GM18517 (cell line): ENCODE results near the gene WSB2.
"Not testable (repeated sequence)": the region's sequence is repeated elsewhere in the genome, so short reads cannot be mapped to it uniquely, and the experiment has no call there.

ENCODE experiments used
- ATAC-seq: cut with Tn5 transposase; IDR thresholded peaks from one replicate; pipeline ENCODE4 v1.9.1; 2021; ENCODE audit warnings: mild to moderate bottlenecking, moderate library complexity; ENCODE audit not compliant: unreplicated experiment

The WSB2 gene

DNA sequence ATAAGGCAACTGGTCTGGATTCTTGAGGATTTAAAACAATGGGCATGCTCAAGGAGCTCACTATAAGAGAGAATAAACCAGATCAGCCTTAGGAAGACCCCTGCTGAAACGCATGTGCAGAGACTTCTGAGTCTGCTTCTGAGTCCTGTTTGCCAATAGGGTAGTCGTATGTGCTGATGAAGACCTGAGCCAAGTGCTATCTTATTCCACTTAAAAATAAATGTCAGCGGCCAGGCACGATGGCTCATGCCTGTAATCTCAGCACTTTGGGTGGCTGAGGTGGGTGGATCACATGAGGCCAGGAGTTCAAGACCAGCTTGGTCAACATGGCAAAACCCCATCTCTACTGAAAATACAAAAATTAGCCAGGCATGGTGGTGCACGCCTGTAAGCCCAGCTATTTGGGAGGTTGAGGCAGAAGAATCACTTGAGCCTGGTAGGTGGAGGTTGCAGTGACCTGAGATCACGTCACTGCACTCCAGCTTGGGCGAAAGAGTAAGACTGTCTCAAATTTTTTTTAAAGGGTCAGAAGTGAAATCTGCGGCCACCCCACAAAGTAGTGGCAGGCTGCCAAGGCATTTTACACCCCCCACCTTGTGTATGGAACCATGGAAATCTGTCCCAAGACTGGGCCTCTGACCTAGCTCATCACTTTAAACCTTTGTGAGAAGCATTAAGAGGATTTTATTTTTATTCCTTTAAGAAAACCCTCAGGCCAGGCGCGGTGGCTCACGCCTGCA lies 24.1 kb downstream of the WSB2 start:
- no peak for ATAC-seq

DNA sequence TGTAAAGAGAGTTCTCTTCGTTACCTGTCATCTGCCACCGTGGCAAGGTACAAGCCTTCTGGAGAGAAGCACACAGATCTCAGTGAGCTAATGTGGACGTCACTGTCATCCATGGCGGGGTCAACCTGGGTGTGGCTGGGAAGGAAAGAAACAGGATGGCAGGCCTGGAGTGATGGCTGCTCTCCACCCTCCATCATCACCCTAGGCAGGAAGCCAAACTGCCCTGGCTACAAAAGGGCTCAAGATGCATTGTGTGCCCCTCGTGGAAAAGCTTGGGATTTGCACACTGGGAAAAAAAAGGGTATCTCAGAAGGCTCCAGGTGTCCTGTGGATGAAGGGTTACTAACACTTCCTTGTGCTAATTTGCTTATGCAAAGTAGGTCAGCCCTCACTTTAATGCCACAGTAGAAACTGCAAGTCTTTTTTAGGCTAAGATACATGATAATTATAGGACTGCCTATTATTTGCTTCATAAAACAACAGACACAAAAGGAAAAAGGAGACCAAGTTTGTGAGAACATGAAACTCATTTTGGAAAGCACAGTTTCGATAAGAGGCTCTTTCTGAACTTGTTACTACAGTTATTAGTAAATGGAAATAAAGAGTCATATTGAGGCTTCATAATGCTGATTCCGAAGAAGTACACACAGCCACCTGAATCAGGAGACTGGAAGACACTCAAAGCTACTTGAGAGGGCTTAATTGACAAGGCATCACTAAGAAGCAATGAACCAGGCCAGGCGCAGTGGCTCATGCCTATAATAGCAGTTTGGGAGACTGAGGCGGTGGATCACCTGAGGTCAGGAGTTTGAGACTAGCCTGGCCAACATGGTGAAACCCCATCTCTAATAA lies 25.6 kb downstream of the WSB2 start:
- peak; percentile 79 for ATAC-seq

GRCh38 chr12:118034429-118035189 lies 26.4 kb downstream of the WSB2 start:
- no peak for ATAC-seq

DNA sequence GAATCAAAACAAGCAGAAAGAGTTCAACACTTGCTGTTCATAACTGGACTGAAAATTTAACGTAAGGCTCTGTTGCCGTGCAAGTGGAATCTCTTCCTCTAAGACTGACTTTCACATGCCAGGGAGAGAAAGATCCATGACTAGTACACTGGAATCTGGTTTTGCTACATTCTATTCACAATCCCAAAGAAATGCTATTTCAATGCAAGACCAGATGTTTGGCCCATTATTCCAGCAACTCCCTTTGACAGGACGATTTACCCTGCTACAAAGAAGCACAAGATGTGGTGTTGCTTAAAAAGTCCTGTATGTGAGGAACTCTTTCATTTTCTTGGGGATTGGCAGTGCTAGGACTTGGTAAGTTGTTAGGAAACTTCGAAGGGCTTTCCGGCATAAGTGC lies 27.1 kb downstream of the WSB2 start:
- no peak for ATAC-seq

DNA sequence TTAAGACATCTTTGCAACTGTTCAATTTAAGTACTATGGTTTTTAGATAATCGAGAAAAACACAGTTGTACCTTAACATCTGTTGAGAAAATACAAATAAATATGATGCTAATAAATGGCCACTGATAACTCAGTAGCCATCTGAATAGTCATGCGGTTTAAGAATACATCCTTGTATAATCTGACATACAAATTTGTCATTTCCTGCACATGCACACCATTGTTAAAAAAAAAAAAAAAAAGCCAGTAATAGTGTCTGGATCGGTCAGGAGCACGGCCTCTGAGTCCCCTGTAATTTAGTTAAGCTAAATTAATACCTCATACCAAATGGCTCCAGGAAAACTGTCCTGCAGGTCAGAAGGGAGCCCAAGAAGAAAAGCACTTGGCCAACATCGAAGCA lies 27.7 kb downstream of the WSB2 start:
- no peak for ATAC-seq

DNA sequence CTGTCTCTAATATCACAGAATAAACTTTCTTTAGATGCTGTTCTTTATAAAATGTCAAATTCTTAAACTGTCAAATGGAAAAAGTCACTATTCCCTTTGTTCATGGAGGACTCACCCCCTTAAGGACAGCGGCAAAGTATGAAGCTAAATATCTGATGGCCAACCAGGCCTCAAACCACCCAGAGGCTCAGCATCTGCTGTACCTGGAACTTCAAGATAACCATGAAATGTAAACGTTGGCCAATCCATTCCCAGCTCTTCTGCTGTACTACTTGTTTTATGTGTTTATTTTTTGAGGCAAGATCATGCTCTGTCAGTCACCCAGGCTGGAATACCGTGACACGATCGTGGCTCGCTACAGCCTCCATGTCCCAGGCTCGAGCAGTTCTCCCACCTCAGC lies 28.8 kb downstream of the WSB2 start:
- ATAC-seq = no peak

DNA sequence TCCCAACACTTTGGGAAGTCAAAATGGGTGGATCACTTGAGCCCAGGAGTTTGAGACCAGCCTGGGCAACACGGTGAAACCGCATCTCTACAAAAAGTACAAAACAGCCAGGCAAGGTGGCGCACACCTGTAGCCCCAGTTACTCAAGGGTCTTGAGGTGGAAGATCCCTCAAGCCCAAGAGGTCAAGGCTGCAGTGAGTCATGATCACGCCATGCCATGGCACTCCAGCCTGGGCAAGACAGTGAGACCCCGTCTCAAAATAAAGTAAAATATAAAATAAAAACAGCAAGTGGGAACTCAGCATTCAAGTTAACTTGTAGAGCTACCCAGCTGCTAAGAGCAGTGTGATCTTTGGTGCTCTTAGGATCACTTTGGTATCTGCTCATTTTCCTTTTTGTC lies 31.8 kb downstream of the WSB2 start:
- ATAC-seq = no peak

GRCh38 chr12:118025168-118025567 lies 35.8 kb downstream of the WSB2 start:
- no peak for ATAC-seq

DNA sequence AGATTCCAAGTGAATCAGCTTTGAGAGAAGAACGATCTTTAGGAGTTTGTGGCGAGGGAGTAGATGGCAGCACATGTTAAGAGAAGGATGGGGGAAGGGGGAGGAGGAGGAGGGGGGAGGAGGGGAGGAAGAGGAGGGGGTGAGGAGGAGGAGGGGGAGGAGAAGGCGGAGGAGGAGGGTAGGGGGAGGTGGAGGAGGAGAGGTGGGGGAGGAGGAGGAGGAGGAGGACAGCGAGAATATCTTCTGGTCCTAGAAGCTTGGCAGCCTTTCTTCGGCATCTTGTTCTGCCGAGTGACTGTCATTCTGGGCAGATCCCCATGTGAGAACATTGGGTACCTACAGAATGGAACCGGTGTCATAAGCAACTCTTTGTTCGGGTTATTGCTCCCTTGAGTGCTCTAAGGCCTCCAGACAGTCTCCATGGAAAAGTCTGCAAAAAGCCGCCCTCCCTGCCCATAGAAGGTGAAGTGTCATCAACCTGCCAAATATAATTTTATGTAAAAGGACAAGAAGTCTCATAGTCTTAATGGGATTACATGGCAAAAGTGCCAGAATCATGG lies 37.6 kb downstream of the WSB2 start:
- ATAC-seq = no peak

GRCh38 chr12:118022728-118023109 lies 38.3 kb downstream of the WSB2 start:
- ATAC-seq = no peak

GRCh38 chr12:118022097-118022727 lies 38.8 kb downstream of the WSB2 start:
- not testable (repeated sequence) for ATAC-seq

DNA sequence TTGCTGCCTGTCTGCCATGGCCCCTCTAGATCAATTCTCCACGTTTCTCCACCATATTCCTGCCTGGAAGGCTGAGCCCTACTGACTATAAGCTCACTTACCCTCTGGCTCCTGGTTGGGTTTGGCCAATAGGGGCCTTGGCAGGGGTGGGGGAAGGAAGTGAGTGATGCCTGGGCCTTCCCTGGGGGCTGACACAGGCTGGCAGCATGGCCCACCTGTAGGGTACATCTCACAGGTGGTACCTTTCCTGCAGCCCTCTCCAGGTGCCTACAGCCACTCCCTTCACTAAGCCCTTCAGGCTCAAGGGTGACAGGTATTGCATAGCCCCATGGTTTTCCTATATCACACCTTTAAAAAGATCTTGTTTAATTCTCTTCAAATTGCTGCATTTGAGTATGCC lies 40.9 kb downstream of the WSB2 start:
- no peak for ATAC-seq

DNA sequence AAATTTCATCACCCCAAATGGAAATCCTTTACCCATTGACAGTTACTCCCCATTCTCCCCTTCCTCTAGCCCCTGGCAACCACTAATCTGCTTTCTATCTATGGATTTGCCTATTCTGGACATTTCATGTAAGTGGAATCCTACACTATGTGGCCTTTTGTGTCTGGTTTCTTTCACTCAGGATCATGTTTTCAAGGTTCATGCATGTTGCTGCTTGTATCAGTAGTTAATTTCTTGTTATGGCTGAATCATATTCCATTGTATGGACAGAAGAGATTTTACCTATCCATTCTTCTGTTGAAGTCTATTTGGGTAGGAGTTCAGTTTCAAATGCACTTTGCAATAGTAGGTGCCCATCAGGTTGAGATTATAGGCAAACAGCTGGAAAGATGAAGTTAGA lies 43.1 kb downstream of the WSB2 start:
- ATAC-seq = no peak

GRCh38 chr12:118016424-118017264 lies 44.3 kb downstream of the WSB2 start, which contains the start of gene RFC5:
Gene RFC5 (plus strand): TSS chr12:118016703. CDS start chr12:118016828, 125 bp downstream.
- ATAC-seq = peak; percentile 96

GRCh38 chr12:118015944-118016343 lies 45.0 kb downstream of the WSB2 start:
- no peak for ATAC-seq

GRCh38 chr12:118015306-118015705 lies 45.7 kb downstream of the WSB2 start:
- ATAC-seq = no peak

- ATAC-seq = no peak
Measured at GRCh38 chr12:118013283-118013682, 47.7 kb downstream of the WSB2 start.

DNA sequence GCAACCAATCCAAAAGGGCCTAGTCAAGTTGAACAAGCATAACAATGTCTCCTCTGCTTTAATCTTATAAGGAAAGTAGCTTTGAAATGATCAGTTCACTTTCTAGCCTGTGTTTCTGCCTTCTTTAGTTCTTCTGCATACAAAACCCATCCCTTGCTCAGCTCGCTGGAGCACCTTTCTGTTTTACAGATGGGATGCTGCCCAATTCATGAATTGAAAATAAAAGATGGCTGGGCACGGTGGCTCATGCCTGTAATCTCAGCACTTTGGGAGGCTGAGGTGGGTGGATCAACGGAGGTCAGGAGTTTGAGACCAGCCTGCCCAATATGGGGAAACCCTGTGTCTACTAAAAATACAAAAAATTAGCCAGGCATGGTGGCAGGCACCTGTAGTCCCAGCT lies 49.0 kb downstream of the WSB2 start:
- no peak for ATAC-seq

- no peak for ATAC-seq
Measured at GRCh38 chr12:118011377-118011776, 49.6 kb downstream of the WSB2 start.

DNA sequence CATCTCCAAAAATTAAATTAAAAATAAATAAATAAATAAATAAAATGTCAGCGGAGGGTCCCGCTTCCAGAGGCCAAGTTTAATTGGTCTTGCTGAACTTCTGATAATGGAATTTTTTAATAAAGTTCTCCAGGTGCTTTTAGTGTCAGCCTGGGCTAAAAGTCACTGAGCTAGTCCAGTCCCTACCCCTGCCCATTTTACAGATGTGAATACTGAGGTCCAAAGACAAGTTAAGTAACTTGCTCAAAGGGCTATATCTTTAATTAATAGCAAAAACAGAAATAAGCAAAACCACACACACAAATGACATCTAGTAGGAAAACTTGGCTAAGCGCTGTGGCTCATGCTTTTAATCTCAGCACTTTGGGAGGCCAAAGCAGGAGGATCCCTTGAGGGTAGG lies 50.1 kb downstream of the WSB2 start:
- ATAC-seq = no peak
